Stomach (tissue), 4 donors: ENCODE measurements around the gene CRISPLD2.

Source experiments
- POLR2A ChIP-seq, 4 donors: fragments of 450-650 bp; IDR thresholded peaks; one replicate each; pipeline ENCODE4 v1.6.1; 2016; ENCODE audit warnings: antibody characterized with exemption in 4 of 4, control low read depth in 2 of 4, mild to moderate bottlenecking in 1 of 4, moderate library complexity in 1 of 4
- POLR2AphosphoS5 ChIP-seq, 3 donors: sonication (generic); formaldehyde crosslinking; IDR thresholded peaks; one replicate each; pipeline ENCODE4 v1.6.1; 2016; ENCODE audit warnings: antibody characterized with exemption in 3 of 3
- TF ChIP-seq, protein P1 (sequence below), 7 experiments: fragments of 450-650 bp in 4 of 7; fragments of 200-600 bp in 3 of 7; sonication (generic) in 3 of 7; IDR thresholded peaks; one replicate each; pipeline ENCODE4 v1.5.1; 2016 to 2019; ENCODE audit warnings: antibody characterized with exemption in 7 of 7, control low read depth in 2 of 7, mild to moderate bottlenecking in 1 of 7

DNA sequence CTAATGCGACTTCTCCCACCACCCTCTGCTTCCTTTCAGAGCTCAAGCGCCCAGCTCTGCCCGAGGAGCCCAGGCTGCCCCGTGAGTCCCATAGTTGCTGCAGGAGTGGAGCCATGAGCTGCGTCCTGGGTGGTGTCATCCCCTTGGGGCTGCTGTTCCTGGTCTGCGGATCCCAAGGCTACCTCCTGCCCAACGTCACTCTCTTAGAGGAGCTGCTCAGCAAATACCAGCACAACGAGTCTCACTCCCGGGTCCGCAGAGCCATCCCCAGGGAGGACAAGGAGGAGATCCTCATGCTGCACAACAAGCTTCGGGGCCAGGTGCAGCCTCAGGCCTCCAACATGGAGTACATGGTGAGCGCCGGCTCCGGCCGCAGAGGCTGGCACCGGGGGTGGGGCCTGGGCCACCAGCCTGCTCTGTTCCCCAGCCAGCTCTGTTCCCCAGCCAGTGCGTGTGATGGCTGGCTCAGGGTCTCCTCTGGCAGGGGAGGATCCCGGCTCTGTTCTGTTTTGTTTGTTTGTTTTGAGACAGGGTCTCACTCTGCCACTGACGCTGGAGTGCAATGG, 18.7 kb downstream of the CRISPLD2 start:
- TF ChIP-seq, protein P1, sequence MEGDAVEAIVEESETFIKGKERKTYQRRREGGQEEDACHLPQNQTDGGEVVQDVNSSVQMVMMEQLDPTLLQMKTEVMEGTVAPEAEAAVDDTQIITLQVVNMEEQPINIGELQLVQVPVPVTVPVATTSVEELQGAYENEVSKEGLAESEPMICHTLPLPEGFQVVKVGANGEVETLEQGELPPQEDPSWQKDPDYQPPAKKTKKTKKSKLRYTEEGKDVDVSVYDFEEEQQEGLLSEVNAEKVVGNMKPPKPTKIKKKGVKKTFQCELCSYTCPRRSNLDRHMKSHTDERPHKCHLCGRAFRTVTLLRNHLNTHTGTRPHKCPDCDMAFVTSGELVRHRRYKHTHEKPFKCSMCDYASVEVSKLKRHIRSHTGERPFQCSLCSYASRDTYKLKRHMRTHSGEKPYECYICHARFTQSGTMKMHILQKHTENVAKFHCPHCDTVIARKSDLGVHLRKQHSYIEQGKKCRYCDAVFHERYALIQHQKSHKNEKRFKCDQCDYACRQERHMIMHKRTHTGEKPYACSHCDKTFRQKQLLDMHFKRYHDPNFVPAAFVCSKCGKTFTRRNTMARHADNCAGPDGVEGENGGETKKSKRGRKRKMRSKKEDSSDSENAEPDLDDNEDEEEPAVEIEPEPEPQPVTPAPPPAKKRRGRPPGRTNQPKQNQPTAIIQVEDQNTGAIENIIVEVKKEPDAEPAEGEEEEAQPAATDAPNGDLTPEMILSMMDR (IDR thresholded peaks at IDR 0.05): no peak
- no peak for TF ChIP-seq POLR2A (IDR thresholded peaks at IDR 0.05)
- no peak for TF ChIP-seq POLR2AphosphoS5 (IDR thresholded peaks at IDR 0.05)
